Measurements from ENCODE around the gene OR2T3.

Gene OR2T3

GRCh38 chr1:248521856-248522255 lies 48.7 kb downstream of the OR2T3 start:
- TF ChIP-seq L3MBTL2 (conservative IDR thresholded peaks at IDR 0.05) (no peak), SP1 (IDR thresholded peaks at IDR 0.05) (no peak), LEF1 (IDR thresholded peaks at IDR 0.05; ENCODE audit: borderline replicate concordance) (no peak), HDGF (IDR thresholded peaks at IDR 0.05; ENCODE audit: borderline replicate concordance) (no peak), FOXA1 (IDR thresholded peaks at IDR 0.05) (no peak), FOXK2 (IDR thresholded peaks at IDR 0.05) (no peak), ELF4 (IDR thresholded peaks at IDR 0.05) (no peak), NFRKB (IDR thresholded peaks at IDR 0.05) (no peak), CTBP1 (IDR thresholded peaks at IDR 0.05; ENCODE audit: borderline replicate concordance) (no peak), SUZ12 (IDR thresholded peaks at IDR 0.05) (no peak), BHLHE40 (IDR thresholded peaks at IDR 0.05; ENCODE audit: borderline replicate concordance) (no peak), FOXM1 (IDR thresholded peaks at IDR 0.05; ENCODE audit: borderline replicate concordance) (no peak), TARDBP (IDR thresholded peaks at IDR 0.05) (no peak), ZNF384 (IDR thresholded peaks at IDR 0.05) (no peak), ARNT (IDR thresholded peaks at IDR 0.05) (no peak)
- TF ChIP-seq, protein P1, sequence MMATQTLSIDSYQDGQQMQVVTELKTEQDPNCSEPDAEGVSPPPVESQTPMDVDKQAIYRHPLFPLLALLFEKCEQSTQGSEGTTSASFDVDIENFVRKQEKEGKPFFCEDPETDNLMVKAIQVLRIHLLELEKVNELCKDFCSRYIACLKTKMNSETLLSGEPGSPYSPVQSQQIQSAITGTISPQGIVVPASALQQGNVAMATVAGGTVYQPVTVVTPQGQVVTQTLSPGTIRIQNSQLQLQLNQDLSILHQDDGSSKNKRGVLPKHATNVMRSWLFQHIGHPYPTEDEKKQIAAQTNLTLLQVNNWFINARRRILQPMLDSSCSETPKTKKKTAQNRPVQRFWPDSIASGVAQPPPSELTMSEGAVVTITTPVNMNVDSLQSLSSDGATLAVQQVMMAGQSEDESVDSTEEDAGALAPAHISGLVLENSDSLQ (IDR thresholded peaks at IDR 0.05) = no peak
- CTCF ChIA-PET = no interaction called here
- POLR2A ChIA-PET = no interaction called here
- no peak for DNase-seq (ENCODE audit: extremely low spot score)
